Measurements from ENCODE around the gene EIF3L.
A peak's percentile ranks its signal among the peaks of the same experiment; 100 is the strongest.

EIF3L gene

DNA sequence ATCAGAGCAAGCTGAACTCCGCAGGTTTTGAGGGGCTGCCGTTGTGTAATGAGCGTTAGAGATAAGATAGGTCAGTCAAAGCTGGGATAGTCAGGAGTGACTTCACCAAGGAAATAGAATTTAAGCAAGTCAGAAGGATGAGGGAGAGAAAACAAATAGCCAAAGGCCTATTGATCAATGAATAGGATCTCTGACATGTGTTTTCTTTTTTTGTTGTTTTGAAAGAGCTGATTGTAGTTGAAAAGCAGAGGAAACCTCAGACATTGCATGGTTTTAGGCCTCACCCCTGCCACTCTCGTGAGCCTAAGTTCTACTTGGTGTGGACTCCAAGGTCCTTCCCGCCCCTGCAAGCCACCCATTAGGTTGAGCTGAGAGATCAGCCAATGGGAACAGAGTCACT lies 3.2 kb downstream of the EIF3L start:
- peaks cover 42% of the 10 kb centered on the region for H3K4me1 ChIP-seq (ENCODE audit: insufficient read depth, low read length)
- peaks cover 88% of the 10 kb centered on the region for H3K79me2 ChIP-seq (ENCODE audit: insufficient read depth, low read length)
- no peak for DNase-seq
- no peak for TF ChIP-seq EZH2 (IDR thresholded peaks at IDR 0.05; ENCODE audit: borderline replicate concordance, low read depth, low read length, severe bottlenecking)
- TF ChIP-seq, protein P1, sequence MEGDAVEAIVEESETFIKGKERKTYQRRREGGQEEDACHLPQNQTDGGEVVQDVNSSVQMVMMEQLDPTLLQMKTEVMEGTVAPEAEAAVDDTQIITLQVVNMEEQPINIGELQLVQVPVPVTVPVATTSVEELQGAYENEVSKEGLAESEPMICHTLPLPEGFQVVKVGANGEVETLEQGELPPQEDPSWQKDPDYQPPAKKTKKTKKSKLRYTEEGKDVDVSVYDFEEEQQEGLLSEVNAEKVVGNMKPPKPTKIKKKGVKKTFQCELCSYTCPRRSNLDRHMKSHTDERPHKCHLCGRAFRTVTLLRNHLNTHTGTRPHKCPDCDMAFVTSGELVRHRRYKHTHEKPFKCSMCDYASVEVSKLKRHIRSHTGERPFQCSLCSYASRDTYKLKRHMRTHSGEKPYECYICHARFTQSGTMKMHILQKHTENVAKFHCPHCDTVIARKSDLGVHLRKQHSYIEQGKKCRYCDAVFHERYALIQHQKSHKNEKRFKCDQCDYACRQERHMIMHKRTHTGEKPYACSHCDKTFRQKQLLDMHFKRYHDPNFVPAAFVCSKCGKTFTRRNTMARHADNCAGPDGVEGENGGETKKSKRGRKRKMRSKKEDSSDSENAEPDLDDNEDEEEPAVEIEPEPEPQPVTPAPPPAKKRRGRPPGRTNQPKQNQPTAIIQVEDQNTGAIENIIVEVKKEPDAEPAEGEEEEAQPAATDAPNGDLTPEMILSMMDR (IDR thresholded peaks at IDR 0.05; ENCODE audit: borderline replicate concordance, extremely low read depth, low read length, poor library complexity, severe bottlenecking), result no peak
- H3K4me3 ChIP-seq (ENCODE audit: low read depth in 1 of 2, low read length in 2 of 2), result no peak overlapping the region
- ATAC-seq (ENCODE audit: insufficient read depth, low read depth), result no peak
- no peak overlapping the region for H2AFZ ChIP-seq (ENCODE audit: low read depth, low read length)
- H3K4me2 ChIP-seq (ENCODE audit: insufficient read depth, low read length), result peak overlapping the region; percentile 13; the same call in 1 of the 2 replicates
- H3K9me3 ChIP-seq (ENCODE audit: insufficient read depth, low read length, severe bottlenecking), result no peaks in the 10 kb centered on the region
- peaks cover 71% of the 10 kb centered on the region for H3K36me3 ChIP-seq (ENCODE audit: insufficient read depth, low read length)
- no peaks in the 10 kb centered on the region for H3K27me3 ChIP-seq (ENCODE audit: insufficient read depth, low read length, poor library complexity)
- no peak overlapping the region for H3K9ac ChIP-seq (ENCODE audit: low read depth, low read length)
- H3K27ac ChIP-seq (ENCODE audit: low read length), result no peak overlapping the region
- peaks cover 34% of the 10 kb centered on the region for H4K20me1 ChIP-seq (ENCODE audit: insufficient read depth, low read length)

DNA sequence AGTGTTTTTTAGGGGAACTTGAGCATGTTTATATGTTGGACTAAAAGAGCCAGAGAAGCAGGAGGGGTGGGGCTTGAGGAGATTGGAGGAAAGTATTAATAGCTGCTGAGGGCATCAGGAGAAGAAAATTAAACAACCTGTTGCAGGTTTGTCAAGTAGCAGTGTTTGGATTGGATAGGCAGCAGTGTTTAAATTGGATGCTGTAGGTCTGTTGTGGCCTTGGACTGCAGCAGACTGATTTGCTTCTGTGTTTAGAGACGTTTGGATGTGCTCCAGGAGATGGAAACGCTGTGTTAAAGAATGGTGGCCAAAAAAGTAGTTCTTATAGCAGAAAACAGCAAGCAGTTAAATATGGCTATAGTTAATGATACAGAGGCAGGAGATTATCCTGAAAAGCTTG lies 5.7 kb downstream of the EIF3L start:
- Histone ChIP-seq H3K9me3 (ENCODE audit: insufficient read depth, low read length, severe bottlenecking) (no peaks in the 10 kb centered on the region), H3K27ac (ENCODE audit: low read length) (no peak overlapping the region), H3K4me1 (ENCODE audit: insufficient read depth, low read length) (peaks cover 27% of the 10 kb centered on the region), H2AFZ (ENCODE audit: low read depth, low read length) (no peak overlapping the region), H3K27me3 (ENCODE audit: insufficient read depth, low read length, poor library complexity) (no peaks in the 10 kb centered on the region), H3K36me3 (ENCODE audit: insufficient read depth, low read length) (peaks cover 88% of the 10 kb centered on the region), H3K9ac (ENCODE audit: low read depth, low read length) (no peak overlapping the region), H4K20me1 (ENCODE audit: insufficient read depth, low read length) (peaks cover 34% of the 10 kb centered on the region), H3K4me2 (ENCODE audit: insufficient read depth, low read length) (no peak overlapping the region), H3K79me2 (ENCODE audit: insufficient read depth, low read length) (peaks cover 70% of the 10 kb centered on the region), H3K4me3 (ENCODE audit: low read depth in 1 of 2, low read length in 2 of 2) (no peak overlapping the region)
- no peak for DNase-seq
- no peak for ATAC-seq (ENCODE audit: insufficient read depth, low read depth)
- TF ChIP-seq EZH2 (IDR thresholded peaks at IDR 0.05; ENCODE audit: borderline replicate concordance, low read depth, low read length, severe bottlenecking), result no peak
- TF ChIP-seq, protein P1 (IDR thresholded peaks at IDR 0.05; ENCODE audit: borderline replicate concordance, extremely low read depth, low read length, poor library complexity, severe bottlenecking), result no peak

DNA sequence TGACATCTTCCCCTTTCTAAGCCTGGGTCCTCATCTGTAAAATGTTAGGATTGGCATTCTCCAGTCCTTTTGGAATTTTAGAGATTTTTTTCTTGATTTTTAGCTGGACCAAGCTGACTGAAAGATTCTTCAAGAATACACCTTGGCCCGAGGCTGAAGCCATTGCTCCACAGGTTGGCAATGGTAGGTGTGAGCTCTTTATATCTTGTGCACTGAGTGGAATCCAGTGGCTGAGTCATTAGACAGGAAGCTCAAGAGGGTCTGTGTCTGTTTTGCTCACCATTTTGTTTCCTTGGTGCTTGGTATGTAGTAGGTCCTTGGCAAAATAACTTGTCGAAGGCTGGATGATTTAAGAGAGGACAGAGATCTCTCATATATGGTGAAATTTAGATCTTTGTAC lies 6.2 kb downstream of the EIF3L start:
- Histone ChIP-seq H3K27ac (ENCODE audit: low read length) (no peak overlapping the region), H3K9me3 (ENCODE audit: insufficient read depth, low read length, severe bottlenecking) (no peaks in the 10 kb centered on the region)
- TF ChIP-seq, protein P1 (IDR thresholded peaks at IDR 0.05; ENCODE audit: borderline replicate concordance, extremely low read depth, low read length, poor library complexity, severe bottlenecking), result no peak
- TF ChIP-seq EZH2 (IDR thresholded peaks at IDR 0.05; ENCODE audit: borderline replicate concordance, low read depth, low read length, severe bottlenecking), result no peak

More for the DNA sequence above, 6.2 kb downstream of the EIF3L start:
- peaks cover 92% of the 10 kb centered on the region for H3K36me3 ChIP-seq (ENCODE audit: insufficient read depth, low read length)
- H3K79me2 ChIP-seq (ENCODE audit: insufficient read depth, low read length), result peaks cover 64% of the 10 kb centered on the region
- H4K20me1 ChIP-seq (ENCODE audit: insufficient read depth, low read length), result peaks cover 34% of the 10 kb centered on the region
- no peak overlapping the region for H2AFZ ChIP-seq (ENCODE audit: low read depth, low read length)
- no peak overlapping the region for H3K4me3 ChIP-seq (ENCODE audit: low read depth in 1 of 2, low read length in 2 of 2)
- ATAC-seq (ENCODE audit: insufficient read depth, low read depth) (no peak), DNase-seq (no peak)
- H3K4me2 ChIP-seq (ENCODE audit: insufficient read depth, low read length), result no peak overlapping the region
- H3K9ac ChIP-seq (ENCODE audit: low read depth, low read length), result no peak overlapping the region
- no peaks in the 10 kb centered on the region for H3K27me3 ChIP-seq (ENCODE audit: insufficient read depth, low read length, poor library complexity)
- peaks cover 22% of the 10 kb centered on the region for H3K4me1 ChIP-seq (ENCODE audit: insufficient read depth, low read length)

Measured in DND-41 (cell line).